ENCODE measurements around the gene TMEM260. TPM values are rescaled to one million over a fixed set of nuclear protein-coding genes. Genes with fewer than 3 reads are reported as not detected.

The TMEM260 gene
- total and polyA plus RNA-seq, 2 donors (not counting 1 experiment from before 2014, with no cell fraction given) = 14.3 to 19.3 TPM

GRCh38 chr14:56676042-56676441 lies 96.4 kb downstream of the TMEM260 start:
- Histone ChIP-seq H3K4me1 (ENCODE audit: control insufficient read depth, extremely low read depth, insufficient read depth, low read length) (no peaks in the 10 kb centered on the region), H3K9ac (ENCODE audit: insufficient read depth, low read length) (no peak overlapping the region), H3K27ac (ENCODE audit: insufficient read depth, low read length) (no peak overlapping the region), H3K4me3 (replicated peaks in 1 of 4; ENCODE audit: control extremely low read depth in 1 of 4, insufficient read depth in 1 of 4, low read depth in 3 of 4, low read length in 4 of 4) (no peak overlapping the region), H3K79me2 (ENCODE audit: control insufficient read depth, insufficient read depth, low read length) (no peaks in the 10 kb centered on the region), H3K36me3 (ENCODE audit: control insufficient read depth, insufficient read depth, low read length) (no peaks in the 10 kb centered on the region), H4K20me1 (ENCODE audit: control insufficient read depth, extremely low read depth, insufficient read depth, low read length) (no peaks in the 10 kb centered on the region), H3K27me3 (ENCODE audit: control insufficient read depth, insufficient read depth, low read length) (no peaks in the 10 kb centered on the region), H3K4me2 (ENCODE audit: extremely low read depth, insufficient read depth, low read length) (no peak overlapping the region), H3K9me3 (ENCODE audit: control insufficient read depth, insufficient read depth, low read depth, low read length) (no peaks in the 10 kb centered on the region), H2AFZ (ENCODE audit: low read length) (no peak overlapping the region)
- DNase-seq (ENCODE audit: low read depth in 2 of 2) = no peak
- TF ChIP-seq EZH2 (IDR thresholded peaks at IDR 0.05; ENCODE audit: low read length, missing control alignments) = no peak
- TF ChIP-seq CTCF (conservative IDR thresholded peaks at IDR 0.05 in 1 of 2, IDR thresholded peaks at IDR 0.05 in 1 of 2; ENCODE audit: low read depth in 1 of 2, low read length in 2 of 2) = no peak

- Histone ChIP-seq H2AFZ (ENCODE audit: low read length) (no peak overlapping the region), H3K4me1 (ENCODE audit: control insufficient read depth, extremely low read depth, insufficient read depth, low read length) (no peaks in the 10 kb centered on the region), H3K27me3 (ENCODE audit: control insufficient read depth, insufficient read depth, low read length) (no peaks in the 10 kb centered on the region), H3K9ac (ENCODE audit: insufficient read depth, low read length) (no peak overlapping the region), H3K36me3 (ENCODE audit: control insufficient read depth, insufficient read depth, low read length) (no peaks in the 10 kb centered on the region), H3K79me2 (ENCODE audit: control insufficient read depth, insufficient read depth, low read length) (no peaks in the 10 kb centered on the region), H3K4me2 (ENCODE audit: extremely low read depth, insufficient read depth, low read length) (no peak overlapping the region), H3K27ac (ENCODE audit: insufficient read depth, low read length) (no peak overlapping the region), H3K4me3 (replicated peaks in 1 of 4; ENCODE audit: control extremely low read depth in 1 of 4, insufficient read depth in 1 of 4, low read depth in 3 of 4, low read length in 4 of 4) (no peak overlapping the region), H3K9me3 (ENCODE audit: control insufficient read depth, insufficient read depth, low read depth, low read length) (no peaks in the 10 kb centered on the region), H4K20me1 (ENCODE audit: control insufficient read depth, extremely low read depth, insufficient read depth, low read length) (no peaks in the 10 kb centered on the region)
- TF ChIP-seq CTCF (conservative IDR thresholded peaks at IDR 0.05 in 1 of 2, IDR thresholded peaks at IDR 0.05 in 1 of 2; ENCODE audit: low read depth in 1 of 2, low read length in 2 of 2) = no peak
- DNase-seq (ENCODE audit: low read depth in 2 of 2) = no peak
These were observed 99.2 kb downstream of the TMEM260 start for GRCh38 chr14:56678838-56679237.

- H3K27me3 ChIP-seq (ENCODE audit: control insufficient read depth, insufficient read depth, low read length) = no peaks in the 10 kb centered on the region
- TF ChIP-seq EZH2 (IDR thresholded peaks at IDR 0.05; ENCODE audit: low read length, missing control alignments) (no peak), CTCF (conservative IDR thresholded peaks at IDR 0.05 in 1 of 2, IDR thresholded peaks at IDR 0.05 in 1 of 2; ENCODE audit: low read depth in 1 of 2, low read length in 2 of 2) (no peak)
- no peak overlapping the region for H3K4me2 ChIP-seq (ENCODE audit: extremely low read depth, insufficient read depth, low read length)
- DNase-seq (ENCODE audit: low read depth in 2 of 2) = no peak
- H2AFZ ChIP-seq (ENCODE audit: low read length) = no peak overlapping the region
- H3K27ac ChIP-seq (ENCODE audit: insufficient read depth, low read length) = no peak overlapping the region
- no peaks in the 10 kb centered on the region for H4K20me1 ChIP-seq (ENCODE audit: control insufficient read depth, extremely low read depth, insufficient read depth, low read length)
- no peak overlapping the region for H3K4me3 ChIP-seq (replicated peaks in 1 of 4; ENCODE audit: control extremely low read depth in 1 of 4, insufficient read depth in 1 of 4, low read depth in 3 of 4, low read length in 4 of 4)
- H3K36me3 ChIP-seq (ENCODE audit: control insufficient read depth, insufficient read depth, low read length) = no peaks in the 10 kb centered on the region
- no peak overlapping the region for H3K9ac ChIP-seq (ENCODE audit: insufficient read depth, low read length)
- H3K4me1 ChIP-seq (ENCODE audit: control insufficient read depth, extremely low read depth, insufficient read depth, low read length) = no peaks in the 10 kb centered on the region
- H3K79me2 ChIP-seq (ENCODE audit: control insufficient read depth, insufficient read depth, low read length) = no peaks in the 10 kb centered on the region
- H3K9me3 ChIP-seq (ENCODE audit: control insufficient read depth, insufficient read depth, low read depth, low read length) = no peaks in the 10 kb centered on the region
These were observed 106.8 kb downstream of the TMEM260 start for GRCh38 chr14:56686416-56686815.
